Prostate gland (tissue), 2 donors: ENCODE measurements around the gene ZNF217. TPM values are rescaled to one million over a fixed set of nuclear protein-coding genes. Genes with fewer than 3 reads are reported as not detected.
"Not testable (repeated sequence)": the region's sequence is repeated elsewhere in the genome, so short reads cannot be mapped to it uniquely, and the experiment has no call there.

Experiments
- DNase-seq: peaks from one replicate; pipeline ENCODE4 v3.0.0-alpha.2; 2019; ENCODE audit warnings: low spot score
- H3K27ac ChIP-seq, 2 donors: fragments of 200-600 bp; sonication (generic); 2 replicates each; pipeline ENCODE4 v1.5.1; 2017 to 2019
- H3K27me3 ChIP-seq: fragments of 200-600 bp; sonication (generic); replicated peaks from 2 replicates; pipeline ENCODE4 v1.5.1; 2019; ENCODE audit not compliant: insufficient read depth
- H3K36me3 ChIP-seq, 2 donors: fragments of 200-600 bp; sonication (generic); 1 replicate in 1 of 2; 2 replicates in 1 of 2; pipeline versions ENCODE4 v1.5.1 to v1.8.1; 2017 to 2019
- H3K4me1 ChIP-seq: fragments of 200-600 bp; sonication (generic); replicated peaks from 2 replicates; pipeline ENCODE4 v1.5.1; 2019
- H3K4me3 ChIP-seq, 2 donors: fragments of 200-600 bp; sonication (generic); 2 replicates each; pipeline ENCODE4 v1.5.1; 2017 to 2019
- H3K9me3 ChIP-seq: fragments of 200-600 bp; sonication (generic); 2 replicates; pipeline ENCODE4 v1.5.1; 2017
- CTCF ChIP-seq, 4 experiments: fragments of 200-600 bp in 2 of 4; fragments of 450-650 bp in 2 of 4; sonication (generic) in 2 of 4; IDR thresholded peaks; 1 replicate in 3 of 4; 2 replicates in 1 of 4; pipeline ENCODE4 v1.5.1; 2016 to 2019; ENCODE audit warnings: antibody characterized with exemption in 4 of 4, mild to moderate bottlenecking in 2 of 4, moderate library complexity in 2 of 4
- POLR2A ChIP-seq: fragments of 450-650 bp; IDR thresholded peaks from one replicate; pipeline ENCODE4 v1.6.1; 2016; ENCODE audit warnings: antibody characterized with exemption, mild to moderate bottlenecking
- POLR2AphosphoS5 ChIP-seq: sonication (generic); formaldehyde crosslinking; IDR thresholded peaks from one replicate; pipeline ENCODE4 v1.6.1; 2017; ENCODE audit warnings: antibody characterized with exemption
- WGBS: methylation state at CpG from one replicate; pipeline ENCODE4 v1.1.5; 2018; 5-methylcytosine and 5-hydroxymethylcytosine counted together
- intact Hi-C: fragments of 100-400 bp; cut with DNase I; formaldehyde crosslinking; loops from one replicate; pipeline ENCODE4 v1.14.2; 2022
- total RNA-seq, 2 donors: library from RNA; depleted of rRNA; stranded (reverse); fragments of >200 nt; gene quantifications; one replicate each; pipeline ENCODE4 v1.1.0, GENCODE V29; 2016

Gene ZNF217
- total RNA-seq, 2 donors from 2014 or later = 35.4 to 44.5 TPM

DNA sequence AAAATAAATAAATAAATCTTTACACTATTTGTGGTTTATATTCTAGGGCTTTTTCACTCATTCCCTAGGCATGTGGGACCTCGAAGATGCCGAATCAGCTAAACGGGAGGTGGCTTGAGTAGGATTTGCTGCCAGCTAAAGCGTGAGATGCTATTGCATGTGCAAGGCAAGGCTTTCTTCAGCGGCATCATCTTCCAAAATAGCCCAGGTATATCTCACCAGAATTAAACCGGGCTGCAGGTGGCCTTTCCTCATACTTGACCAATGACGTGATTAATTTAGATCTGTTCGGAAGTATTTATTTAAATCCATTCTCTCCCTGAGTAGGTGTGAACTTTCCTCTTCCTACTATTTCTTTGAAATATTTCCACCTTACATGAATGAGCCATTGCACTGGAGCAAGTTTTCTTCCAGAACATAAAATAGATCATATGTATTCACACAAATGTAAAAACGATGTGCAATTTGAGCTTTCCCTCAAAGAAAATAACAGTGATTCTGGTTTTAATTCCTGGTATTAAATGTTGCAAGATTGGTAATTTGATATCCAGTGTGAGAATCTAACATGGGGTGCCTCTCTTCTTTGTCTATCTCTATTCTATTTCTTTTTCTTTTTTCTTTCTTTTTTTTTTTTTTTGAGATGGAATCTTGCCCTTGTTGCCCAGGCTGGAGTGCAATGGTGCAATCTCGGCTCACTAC, 24.3 kb upstream of the ZNF217 start:
- no peak for TF ChIP-seq CTCF (IDR thresholded peaks at IDR 0.05)
- TF ChIP-seq POLR2A = no peak
- no peak for TF ChIP-seq POLR2AphosphoS5

GRCh38 chr20:53616489-53616888, 22.9 kb upstream of the ZNF217 start:
- DNase-seq, intact Hi-C loops, H3K27ac ChIP-seq, H3K36me3 ChIP-seq, H3K4me1 ChIP-seq, H3K4me3 ChIP-seq, H3K9me3 ChIP-seq, H3K27me3 ChIP-seq: not testable (repeated sequence)
- WGBS = 91% methylated on average over 6 of the region's 6 CpGs

More for the DNA sequence above, 24.3 kb upstream of the ZNF217 start:
- Histone ChIP-seq H3K4me3 (no peak overlapping the region), H3K36me3 (no peaks in the 10 kb centered on the region), H3K4me1 (peaks cover 13% of the 10 kb centered on the region), H3K27me3 (no peaks in the 10 kb centered on the region), H3K9me3 (no peaks in the 10 kb centered on the region), H3K27ac (no peak overlapping the region)
- no peak for DNase-seq
- intact Hi-C loops = no loop called here
- WGBS = 89% methylated on average over 10 of the region's 10 CpGs

GRCh38 chr20:53613748-53614147, 20.1 kb upstream of the ZNF217 start:
- no peaks in the 10 kb centered on the region for H3K9me3 ChIP-seq
- no peaks in the 10 kb centered on the region for H3K27me3 ChIP-seq
- no peaks in the 10 kb centered on the region for H3K36me3 ChIP-seq
- TF ChIP-seq CTCF (IDR thresholded peaks at IDR 0.05) (no peak), POLR2A (no peak), POLR2AphosphoS5 (no peak)
- H3K4me1 ChIP-seq = peaks cover 3% of the 10 kb centered on the region
- intact Hi-C loops = no loop called here
- H3K27ac ChIP-seq = no peak overlapping the region
- H3K4me3 ChIP-seq = no peak overlapping the region
- no peak for DNase-seq

GRCh38 chr20:53612289-53612688, 18.6 kb upstream of the ZNF217 start:
- DNase-seq, H3K27ac ChIP-seq: not testable (repeated sequence)
- 86% methylated on average over 8 of the region's 8 CpGs for WGBS

DNA sequence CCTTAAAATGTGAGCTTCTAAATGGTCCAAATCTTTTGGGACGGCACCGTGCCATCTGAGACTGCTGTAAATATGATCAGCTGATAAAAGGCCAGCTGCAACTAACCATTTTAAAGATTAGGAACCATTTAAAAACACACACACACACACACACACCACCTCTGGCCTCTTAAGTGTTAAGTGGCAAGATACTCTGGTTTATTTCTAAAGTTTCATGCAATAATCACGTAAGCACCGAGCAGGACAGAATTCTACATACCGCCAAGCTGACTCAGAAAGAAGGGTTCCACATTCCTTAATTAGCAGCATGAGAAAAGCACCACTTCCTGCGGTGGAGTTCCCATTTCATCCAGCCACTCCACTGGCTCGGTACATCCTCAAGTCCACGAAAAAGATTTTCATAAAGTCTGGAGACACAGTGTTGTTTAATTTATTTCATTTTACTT, 17.8 kb upstream of the ZNF217 start:
- no peak overlapping the region for H3K27ac ChIP-seq
- TF ChIP-seq POLR2AphosphoS5 (no peak), CTCF (IDR thresholded peaks at IDR 0.05) (no peak), POLR2A (no peak)

More at GRCh38 chr20:53612289-53612688, 18.6 kb upstream of the ZNF217 start:
- H3K4me3 ChIP-seq, H3K27me3 ChIP-seq, intact Hi-C loops, H3K36me3 ChIP-seq, H3K9me3 ChIP-seq, H3K4me1 ChIP-seq: not testable (repeated sequence)

More for the DNA sequence above, 17.8 kb upstream of the ZNF217 start:
- H3K36me3 ChIP-seq = no peaks in the 10 kb centered on the region
- peaks cover 3% of the 10 kb centered on the region for H3K4me1 ChIP-seq
- no peak for DNase-seq
- intact Hi-C loops = no loop called here
- no peak overlapping the region for H3K4me3 ChIP-seq
- no peaks in the 10 kb centered on the region for H3K27me3 ChIP-seq
- no peaks in the 10 kb centered on the region for H3K9me3 ChIP-seq
- WGBS = 58% methylated on average over 8 of the region's 8 CpGs
